MM.1S (cell line): ENCODE data around the gene TPRG1.

Source experiments
- DNase-seq: peaks from one replicate; pipeline ENCODE4 v3.0.0-alpha.2; 2015
- H2AFZ ChIP-seq: fragments of 300-600 bp; sonication (generic); 2 replicates; pipeline ENCODE4 v1.6.0; 2016; ENCODE audit warnings: antibody characterized with exemption, low read length
- H3F3A ChIP-seq: fragments of 300-600 bp; sonication (generic); 2 replicates; pipeline ENCODE4 v1.6.1; 2016; ENCODE audit warnings: mild to moderate bottlenecking, antibody characterized with exemption, low read length, moderate library complexity, mixed read lengths; ENCODE audit not compliant: insufficient read depth
- H3K27ac ChIP-seq: fragments of 300-600 bp; sonication (generic); 2 replicates; pipeline ENCODE4 v1.5.1; 2016; ENCODE audit warnings: mild to moderate bottlenecking, low read length
- H3K27me3 ChIP-seq: fragments of 300-600 bp; sonication (generic); replicated peaks from 2 replicates; pipeline ENCODE4 v1.6.0; 2016; ENCODE audit warnings: low read length; ENCODE audit not compliant: insufficient read depth
- H3K36me3 ChIP-seq: fragments of 300-600 bp; sonication (generic); replicated peaks from 2 replicates; pipeline ENCODE4 v1.6.1; 2016; ENCODE audit warnings: mild to moderate bottlenecking, low read length, mixed read lengths; ENCODE audit not compliant: insufficient read depth
- H3K4me1 ChIP-seq: fragments of 300-600 bp; sonication (generic); 2 replicates; pipeline ENCODE4 v1.6.1; 2016; ENCODE audit warnings: low read length, mixed read lengths
- H3K4me2 ChIP-seq: fragments of 300-600 bp; sonication (generic); 2 replicates; pipeline ENCODE4 v1.6.0; 2016; ENCODE audit warnings: low read depth, low read length
- H3K4me3 ChIP-seq: fragments of 300-600 bp; sonication (generic); 2 replicates; pipeline ENCODE4 v1.5.1; 2016; ENCODE audit warnings: low read length, mixed read lengths
- H3K79me2 ChIP-seq: fragments of 300-600 bp; sonication (generic); 2 replicates; pipeline ENCODE4 v1.6.1; 2016; ENCODE audit warnings: mixed run types, low read length, mixed read lengths
- H3K9ac ChIP-seq: fragments of 300-600 bp; sonication (generic); 2 replicates; pipeline ENCODE4 v1.6.1; 2016; ENCODE audit warnings: low read length, mixed read lengths
- H3K9me2 ChIP-seq: fragments of 300-600 bp; sonication (generic); replicated peaks from 2 replicates; pipeline ENCODE4 v1.6.1; 2016; ENCODE audit warnings: mild to moderate bottlenecking, low read length, mixed read lengths; ENCODE audit not compliant: insufficient read depth
- H3K9me3 ChIP-seq: fragments of 300-600 bp; sonication (generic); replicated peaks from 2 replicates; pipeline ENCODE4 v1.6.1; 2016; ENCODE audit warnings: mild to moderate bottlenecking, low read length, mixed read lengths; ENCODE audit not compliant: insufficient read depth
- H4K20me1 ChIP-seq: fragments of 300-600 bp; sonication (generic); 2 replicates; pipeline ENCODE4 v1.6.1; 2016; ENCODE audit warnings: mild to moderate bottlenecking, low read length, moderate library complexity, mixed read lengths; ENCODE audit not compliant: insufficient read depth
- EZH2 ChIP-seq: fragments of 300-600 bp; sonication (generic); optimal IDR thresholded peaks from 2 replicates; pipeline ENCODE3; 2017; ENCODE audit warnings: low read depth, mild to moderate bottlenecking, antibody characterized with exemption, low read length, mixed read lengths
- EZH2phosphoT487 ChIP-seq: fragments of 300-600 bp; sonication (generic); IDR thresholded peaks from 2 replicates; pipeline ENCODE4 v1.6.1; 2018; ENCODE audit warnings: antibody characterized with exemption, low read length
- TF ChIP-seq, protein P1 (sequence below): fragments of 300-600 bp; sonication (generic); IDR thresholded peaks from 2 replicates; pipeline ENCODE4 v1.5.1; 2016; ENCODE audit warnings: antibody characterized with exemption, low read length, mixed read lengths

Gene TPRG1

DNA sequence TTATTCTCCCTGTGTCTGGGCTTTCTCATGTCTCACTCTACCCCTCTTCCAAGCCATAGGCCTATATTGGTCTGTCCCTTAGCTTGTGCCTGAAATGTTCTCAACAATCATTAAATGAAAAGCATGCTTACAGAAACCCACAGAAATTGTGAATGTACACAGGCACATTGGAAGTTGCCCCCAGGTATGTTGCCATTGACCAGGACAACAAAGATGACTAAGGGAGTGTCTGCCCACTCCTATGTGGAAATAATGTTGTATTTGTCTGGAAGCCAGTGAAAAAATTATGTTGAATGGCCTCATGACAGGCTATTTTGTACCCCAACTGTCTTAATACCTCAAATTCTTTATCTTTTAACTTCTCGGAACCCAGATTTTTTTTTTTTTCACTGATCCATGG, 102.0 kb downstream of the TPRG1 start:
- no peaks in the 10 kb centered on the region for H3K36me3 ChIP-seq
- H3K9me2 ChIP-seq, result no peaks in the 10 kb centered on the region
- H3K9me3 ChIP-seq, result no peaks in the 10 kb centered on the region
- no peak overlapping the region for H3K27ac ChIP-seq
- H3K4me1 ChIP-seq, result no peaks in the 10 kb centered on the region
- H3K4me3 ChIP-seq, result no peak overlapping the region
- TF ChIP-seq, protein P1, sequence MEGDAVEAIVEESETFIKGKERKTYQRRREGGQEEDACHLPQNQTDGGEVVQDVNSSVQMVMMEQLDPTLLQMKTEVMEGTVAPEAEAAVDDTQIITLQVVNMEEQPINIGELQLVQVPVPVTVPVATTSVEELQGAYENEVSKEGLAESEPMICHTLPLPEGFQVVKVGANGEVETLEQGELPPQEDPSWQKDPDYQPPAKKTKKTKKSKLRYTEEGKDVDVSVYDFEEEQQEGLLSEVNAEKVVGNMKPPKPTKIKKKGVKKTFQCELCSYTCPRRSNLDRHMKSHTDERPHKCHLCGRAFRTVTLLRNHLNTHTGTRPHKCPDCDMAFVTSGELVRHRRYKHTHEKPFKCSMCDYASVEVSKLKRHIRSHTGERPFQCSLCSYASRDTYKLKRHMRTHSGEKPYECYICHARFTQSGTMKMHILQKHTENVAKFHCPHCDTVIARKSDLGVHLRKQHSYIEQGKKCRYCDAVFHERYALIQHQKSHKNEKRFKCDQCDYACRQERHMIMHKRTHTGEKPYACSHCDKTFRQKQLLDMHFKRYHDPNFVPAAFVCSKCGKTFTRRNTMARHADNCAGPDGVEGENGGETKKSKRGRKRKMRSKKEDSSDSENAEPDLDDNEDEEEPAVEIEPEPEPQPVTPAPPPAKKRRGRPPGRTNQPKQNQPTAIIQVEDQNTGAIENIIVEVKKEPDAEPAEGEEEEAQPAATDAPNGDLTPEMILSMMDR, result no peak
- TF ChIP-seq EZH2 (no peak), EZH2phosphoT487 (no peak)
- no peak for DNase-seq
- no peaks in the 10 kb centered on the region for H3F3A ChIP-seq
- H2AFZ ChIP-seq, result no peak overlapping the region
- H3K9ac ChIP-seq, result no peak overlapping the region
- no peaks in the 10 kb centered on the region for H4K20me1 ChIP-seq
- H3K79me2 ChIP-seq, result no peaks in the 10 kb centered on the region
- H3K4me2 ChIP-seq, result no peak overlapping the region
- H3K27me3 ChIP-seq, result no peaks in the 10 kb centered on the region

DNA sequence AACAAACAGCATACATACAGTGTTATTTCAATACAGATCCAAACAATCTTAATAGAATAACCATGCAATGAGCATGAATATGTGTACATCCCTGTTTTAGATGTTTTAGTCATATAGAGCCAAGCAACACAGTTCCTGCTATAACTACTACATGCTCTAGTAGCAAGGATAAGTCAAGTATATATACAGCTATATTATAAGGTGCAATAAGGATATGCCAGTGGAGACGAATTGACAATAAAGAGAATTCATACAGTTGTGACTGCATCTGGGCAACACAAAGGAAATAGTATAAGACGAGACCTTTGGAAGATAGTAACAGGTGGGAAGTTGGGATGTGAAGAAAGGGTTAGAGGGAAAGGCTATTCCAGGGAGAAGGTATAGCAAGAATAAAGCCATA, 103.4 kb downstream of the TPRG1 start:
- H3K9me2 ChIP-seq, result no peaks in the 10 kb centered on the region
- no peak overlapping the region for H3K4me3 ChIP-seq
- no peak for DNase-seq
- H3K9ac ChIP-seq, result no peak overlapping the region
- TF ChIP-seq EZH2phosphoT487 (no peak), EZH2 (no peak)
- TF ChIP-seq, protein P1, result no peak
- H3K27me3 ChIP-seq, result no peaks in the 10 kb centered on the region
- H3K27ac ChIP-seq, result no peak overlapping the region
- H2AFZ ChIP-seq, result no peak overlapping the region
- H4K20me1 ChIP-seq, result no peaks in the 10 kb centered on the region
- H3K36me3 ChIP-seq, result no peaks in the 10 kb centered on the region
- H3K4me1 ChIP-seq, result no peaks in the 10 kb centered on the region
- H3K79me2 ChIP-seq, result no peaks in the 10 kb centered on the region
- H3K9me3 ChIP-seq, result no peaks in the 10 kb centered on the region
- no peak overlapping the region for H3K4me2 ChIP-seq
- H3F3A ChIP-seq, result no peaks in the 10 kb centered on the region

DNA sequence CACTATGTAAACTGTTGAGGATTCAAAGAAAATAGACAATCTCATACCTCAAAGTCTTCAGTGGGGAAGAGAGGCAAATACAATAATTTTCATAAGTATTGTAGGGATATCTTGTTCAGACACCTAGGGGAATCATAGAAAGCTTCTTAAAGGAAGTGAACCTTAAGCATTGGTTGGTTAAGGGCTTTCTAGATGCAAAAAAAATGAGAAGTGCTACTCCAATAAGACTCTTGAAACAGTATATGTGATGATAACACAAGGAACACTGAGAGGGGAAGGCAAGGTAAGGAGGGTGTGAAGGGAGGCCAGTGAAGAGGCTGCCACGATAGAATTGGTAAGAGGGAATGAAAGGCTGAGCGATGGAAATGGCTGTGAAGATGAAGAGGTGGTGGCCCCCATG, 104.1 kb downstream of the TPRG1 start:
- Histone ChIP-seq H3K9me3 (no peaks in the 10 kb centered on the region), H3K36me3 (no peaks in the 10 kb centered on the region), H3K4me1 (no peaks in the 10 kb centered on the region), H2AFZ (no peak overlapping the region), H4K20me1 (no peaks in the 10 kb centered on the region), H3F3A (no peaks in the 10 kb centered on the region), H3K79me2 (no peaks in the 10 kb centered on the region), H3K4me2 (no peak overlapping the region), H3K27ac (no peak overlapping the region), H3K9me2 (no peaks in the 10 kb centered on the region), H3K27me3 (no peaks in the 10 kb centered on the region), H3K4me3 (no peak overlapping the region), H3K9ac (no peak overlapping the region)
- TF ChIP-seq EZH2phosphoT487, result no peak
- DNase-seq, result no peak

DNA sequence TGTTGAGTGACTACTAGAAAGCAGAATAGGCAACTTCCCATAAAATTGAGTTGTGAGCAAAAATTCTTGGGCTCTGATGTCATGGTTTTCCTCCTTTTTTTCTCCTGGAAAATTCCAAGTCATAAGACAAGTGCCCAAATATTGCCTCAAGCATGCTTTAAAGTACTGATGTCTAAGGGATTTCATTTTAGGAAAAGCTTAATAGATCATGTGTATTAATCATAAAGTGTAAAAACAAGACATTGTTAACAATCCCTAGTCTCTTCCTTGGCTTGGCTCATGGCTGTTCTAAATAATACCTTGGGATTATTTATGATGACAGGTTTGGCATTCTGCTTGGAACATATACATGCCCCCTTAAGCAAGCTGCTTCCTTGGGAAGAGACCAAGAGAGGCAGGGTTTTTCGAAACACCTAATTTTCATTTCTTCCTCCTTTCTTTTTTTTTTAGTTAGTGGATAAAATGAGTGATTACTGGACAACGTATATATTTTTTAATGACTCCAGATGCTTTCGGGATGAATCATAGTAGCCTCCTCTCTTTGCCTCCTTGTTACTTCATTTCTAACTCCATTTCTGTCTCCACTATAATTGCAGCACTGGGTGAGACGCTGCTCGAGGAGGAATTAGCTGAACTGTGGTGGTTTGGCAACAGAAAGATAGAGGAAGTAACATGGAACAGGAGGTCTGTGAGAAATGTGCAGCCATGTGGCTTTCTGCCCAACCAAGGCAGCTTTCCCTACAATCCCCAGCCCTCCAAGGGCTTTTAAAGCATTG, 104.9 kb downstream of the TPRG1 start:
- TF ChIP-seq, protein P1, result no peak
- TF ChIP-seq EZH2 (no peak), EZH2phosphoT487 (no peak)
- Histone ChIP-seq H2AFZ (no peak overlapping the region), H3K9ac (no peak overlapping the region), H3K27ac (no peak overlapping the region), H3K79me2 (no peaks in the 10 kb centered on the region), H3K4me3 (no peak overlapping the region), H3K4me1 (no peaks in the 10 kb centered on the region), H3K36me3 (no peaks in the 10 kb centered on the region), H3K9me3 (no peaks in the 10 kb centered on the region), H4K20me1 (no peaks in the 10 kb centered on the region), H3K9me2 (no peaks in the 10 kb centered on the region), H3K4me2 (no peak overlapping the region), H3K27me3 (no peaks in the 10 kb centered on the region), H3F3A (no peaks in the 10 kb centered on the region)
- DNase-seq, result no peak
